Astrocyte of the spinal cord (primary cell): ENCODE data around the gene ZNF782.
A peak's percentile ranks its signal among the peaks of the same experiment; 100 is the strongest.
"Not testable (repeated sequence)": the region's sequence is repeated elsewhere in the genome, so short reads cannot be mapped to it uniquely, and the experiment has no call there.

ENCODE experiments used
- DNase-seq: peaks from one replicate; pipeline ENCODE4 v3.0.0; 2011; ENCODE audit warnings: low read depth, low spot score
- H3K4me3 ChIP-seq: 2 replicates; pipeline ENCODE4 v1.5.1; 2011; ENCODE audit warnings: low read depth, mild to moderate bottlenecking, low read length, moderate library complexity
- in situ Hi-C: cut with HindIII; loops from 2 replicates; pipeline ENCODE4 v1.10.0; 2017; ENCODE audit warnings: low sequenced_read_pairs
- TF ChIP-seq, protein P1 (sequence below): IDR thresholded peaks from 2 replicates; pipeline ENCODE4 v1.5.1; 2012; ENCODE audit warnings: low read depth, mild to moderate bottlenecking, low read length, inconsistent platforms

Gene ZNF782

GRCh38 chr9:96867079-96867804 is 12.9 kb upstream of the ZNF782 start:
- in situ Hi-C loops = no loop called here
- DNase-seq = no peak
- TF ChIP-seq, protein P1, sequence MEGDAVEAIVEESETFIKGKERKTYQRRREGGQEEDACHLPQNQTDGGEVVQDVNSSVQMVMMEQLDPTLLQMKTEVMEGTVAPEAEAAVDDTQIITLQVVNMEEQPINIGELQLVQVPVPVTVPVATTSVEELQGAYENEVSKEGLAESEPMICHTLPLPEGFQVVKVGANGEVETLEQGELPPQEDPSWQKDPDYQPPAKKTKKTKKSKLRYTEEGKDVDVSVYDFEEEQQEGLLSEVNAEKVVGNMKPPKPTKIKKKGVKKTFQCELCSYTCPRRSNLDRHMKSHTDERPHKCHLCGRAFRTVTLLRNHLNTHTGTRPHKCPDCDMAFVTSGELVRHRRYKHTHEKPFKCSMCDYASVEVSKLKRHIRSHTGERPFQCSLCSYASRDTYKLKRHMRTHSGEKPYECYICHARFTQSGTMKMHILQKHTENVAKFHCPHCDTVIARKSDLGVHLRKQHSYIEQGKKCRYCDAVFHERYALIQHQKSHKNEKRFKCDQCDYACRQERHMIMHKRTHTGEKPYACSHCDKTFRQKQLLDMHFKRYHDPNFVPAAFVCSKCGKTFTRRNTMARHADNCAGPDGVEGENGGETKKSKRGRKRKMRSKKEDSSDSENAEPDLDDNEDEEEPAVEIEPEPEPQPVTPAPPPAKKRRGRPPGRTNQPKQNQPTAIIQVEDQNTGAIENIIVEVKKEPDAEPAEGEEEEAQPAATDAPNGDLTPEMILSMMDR = no peak
- H3K4me3 ChIP-seq = no peak overlapping the region

GRCh38 chr9:96865240-96865639 is 10.9 kb upstream of the ZNF782 start:
- H3K4me3 ChIP-seq, DNase-seq, in situ Hi-C loops: not testable (repeated sequence)

GRCh38 chr9:96859461-96860198 is 5.3 kb upstream of the ZNF782 start:
- in situ Hi-C loops = no loop called here
- peak; percentile 77 for DNase-seq
- TF ChIP-seq, protein P1 = no peak
- no peak overlapping the region for H3K4me3 ChIP-seq

GRCh38 chr9:96858670-96859069 is 4.4 kb upstream of the ZNF782 start:
- no peak for DNase-seq
- in situ Hi-C loops = no loop called here
- TF ChIP-seq, protein P1 = no peak
- H3K4me3 ChIP-seq = no peak overlapping the region

DNA sequence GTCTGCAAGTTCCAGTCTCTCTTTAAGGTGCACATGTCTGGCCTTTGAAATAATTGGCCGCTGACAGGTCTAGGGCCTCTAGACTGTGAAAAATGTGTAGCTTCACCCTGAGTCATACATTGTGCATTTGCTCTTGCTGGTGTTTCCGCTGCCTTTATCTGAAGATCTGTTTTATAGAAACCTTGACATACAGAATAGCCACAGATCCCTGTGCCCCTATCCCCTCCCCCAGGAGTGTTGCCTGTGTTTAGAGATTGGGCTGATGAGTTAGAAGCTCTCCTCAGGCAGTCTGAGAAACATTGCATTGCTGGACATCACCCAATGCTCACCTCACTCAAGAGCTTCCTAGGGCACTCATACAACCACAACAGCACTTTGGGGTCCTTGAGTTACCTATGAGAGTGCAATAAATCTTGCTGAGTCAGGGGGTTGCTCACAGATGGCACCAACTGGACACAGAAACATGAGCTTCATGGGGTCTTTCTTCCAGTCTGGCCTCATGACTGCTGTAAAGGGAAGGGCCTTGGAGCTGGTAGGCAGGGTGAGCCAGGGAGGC is 3.8 kb upstream of the ZNF782 start:
- DNase-seq = peak; percentile 52

GRCh38 chr9:96856363-96857286 is 2.3 kb upstream of the ZNF782 start:
- DNase-seq = peak; percentile 71
- TF ChIP-seq, protein P1 = peak; percentile 95
- H3K4me3 ChIP-seq = no peak overlapping the region
- in situ Hi-C loops = no loop called here

More for the DNA sequence above, 3.8 kb upstream of the ZNF782 start:
- TF ChIP-seq, protein P1 = no peak
- H3K4me3 ChIP-seq = no peak overlapping the region
- in situ Hi-C loops = no loop called here
